Body of pancreas (tissue), 4 donors: ENCODE measurements around the gene RBM12. TPM values are rescaled to one million over a fixed set of nuclear protein-coding genes. Genes with fewer than 3 reads are reported as not detected.

ENCODE experiments used
- ATAC-seq: fragments of 150-250 bp; one replicate; pipeline ENCODE4 v1.9.1; 2016
- DNase-seq, 4 donors: peaks; one replicate each; pipeline ENCODE4 v3.0.0-alpha.2; 2019
- H3K27ac ChIP-seq, 4 donors: fragments of 200-600 bp; sonication (generic); 1 replicate in 3 of 4; 2 replicates in 1 of 4; pipeline versions ENCODE4 v1.5.1 to v1.6.1; 2016 to 2019; ENCODE audit warnings: mild to moderate bottlenecking in 1 of 4, mixed read lengths in 1 of 4, moderate library complexity in 1 of 4
- H3K27me3 ChIP-seq, 2 donors: fragments of 200-600 bp; sonication (generic); one replicate each; pipeline ENCODE4 v1.6.0; 2016; ENCODE audit warnings: mild to moderate bottlenecking in 1 of 2
- H3K36me3 ChIP-seq, 2 donors: fragments of 200-600 bp; sonication (generic); replicated peaks in 1 of 2; 2 replicates each; pipeline ENCODE4 v1.5.1; 2016; ENCODE audit warnings: low read depth in 2 of 2; ENCODE audit not compliant: insufficient read depth in 1 of 2
- H3K4me1 ChIP-seq: fragments of 200-600 bp; sonication (generic); one replicate; pipeline ENCODE4 v1.6.0; 2016
- H3K4me3 ChIP-seq, 2 donors: fragments of 200-600 bp; sonication (generic); 1 replicate in 1 of 2; 2 replicates in 1 of 2; pipeline ENCODE4 v1.5.1; 2016 to 2019
- H3K9me3 ChIP-seq, 3 donors: fragments of 200-600 bp; sonication (generic); 1 replicate in 2 of 3; 2 replicates in 1 of 3; pipeline ENCODE4 v1.5.1; 2016
- CTCF ChIP-seq, 7 experiments: fragments of 450-650 bp in 4 of 7; fragments of 200-600 bp in 3 of 7; sonication (generic) in 3 of 7; IDR thresholded peaks; one replicate each; pipeline ENCODE4 v1.5.1; 2016 to 2019; ENCODE audit warnings: antibody characterized with exemption in 7 of 7
- POLR2A ChIP-seq, 3 donors: fragments of 450-650 bp; IDR thresholded peaks; one replicate each; pipeline ENCODE4 v1.6.1; 2016; ENCODE audit warnings: antibody characterized with exemption in 3 of 3, mild to moderate bottlenecking in 2 of 3
- WGBS, 2 donors: methylation state at CpG; one replicate each; pipeline ENCODE4 v1.1.5; 2017; 5-methylcytosine and 5-hydroxymethylcytosine counted together
- intact Hi-C: fragments of 100-400 bp; cut with DNase I; formaldehyde crosslinking; loops from one replicate; pipeline ENCODE4 v1.15.1; 2023
- total RNA-seq, 2 donors: library from RNA; depleted of rRNA; stranded (reverse); fragments of >200 nt; gene quantifications; one replicate each; pipeline ENCODE4 v1.1.0, GENCODE V29; 2016

RBM12 gene
- total RNA-seq, 2 donors from 2014 or later, result 14.8 to 22.3 TPM

GRCh38 chr20:35699957-35700624 lies 35.4 kb upstream of the RBM12 start:
- DNase-seq (no peak), ATAC-seq (peak; percentile 4)
- H3K36me3 ChIP-seq, result peaks cover 11 to 18% of the 10 kb centered on the region in 2 donors
- intact Hi-C loops, result loop anchor here (10.0 kb wide), 1 partner anchor 95 kb away; no protein-coding TSS in a partner anchor
- peak overlapping the region; percentile 67 to 88 for H3K4me3 ChIP-seq
- no peaks in the 10 kb centered on the region for H3K27me3 ChIP-seq
- H3K27ac ChIP-seq, result peak overlapping the region in 3 of 4 donors; percentile 64 to 92 (median 89)
- peaks cover 21% of the 10 kb centered on the region for H3K4me1 ChIP-seq
- 11 to 14% methylated on average over 6 of the region's 6 CpGs for WGBS, 2 donors
- TF ChIP-seq POLR2A (IDR thresholded peaks at IDR 0.05) (no peak), CTCF (IDR thresholded peaks at IDR 0.05) (no peak)
- no peaks in the 10 kb centered on the region for H3K9me3 ChIP-seq

GRCh38 chr20:35699127-35699956 lies 34.6 kb upstream of the RBM12 start, which contains the start of the genes NFS1 and ROMO1:
NFS1 (minus strand) TSS chr20:35699352; CDS start chr20:35699288, 64 bp downstream.
ROMO1 (plus strand) TSS chr20:35699405; CDS start chr20:35699633, 228 bp downstream.
- ATAC-seq, result peak; percentile 90
- H3K9me3 ChIP-seq, result no peaks in the 10 kb centered on the region
- H3K27me3 ChIP-seq, result no peaks in the 10 kb centered on the region
- H3K27ac ChIP-seq, result peak within 1 kb of the TSS; percentile 64 to 92 (median 83)
- intact Hi-C loops, result loop anchor here (10.0 kb wide), 1 partner anchor 95 kb away; no protein-coding TSS in a partner anchor
- peak; percentile 35 to 77 (median 72) for TF ChIP-seq POLR2A (IDR thresholded peaks at IDR 0.05)
- TF ChIP-seq CTCF (IDR thresholded peaks at IDR 0.05), result peak in 3 of 7 experiments; percentile 10 to 42 (median 30)
- peak; percentile 80 to 85 (median 83) for DNase-seq
- WGBS, 2 donors, result 0% methylated on average over 14 to 77 of the region's 81 CpGs
- peaks cover 8 to 11% of the 10 kb centered on the region in 2 donors for H3K36me3 ChIP-seq
- peak within 1 kb of the TSS; percentile 67 to 88 for H3K4me3 ChIP-seq
- H3K4me1 ChIP-seq, result peaks cover 21% of the 10 kb centered on the region

GRCh38 chr20:35698298-35699126 lies 33.8 kb upstream of the RBM12 start:
- DNase-seq (no peak), ATAC-seq (peak; percentile 34)
- WGBS, 2 donors, result 3 to 4% methylated on average over 30 to 37 of the region's 37 CpGs
- Histone ChIP-seq H3K27me3 (no peaks in the 10 kb centered on the region), H3K27ac (peak overlapping the region; percentile 64 to 92 (median 83)), H3K9me3 (no peaks in the 10 kb centered on the region), H3K4me3 (peak overlapping the region; percentile 67 to 88), H3K36me3 (peaks cover under 1 to 2% of the 10 kb centered on the region in 2 donors), H3K4me1 (peaks cover 21% of the 10 kb centered on the region)
- TF ChIP-seq CTCF (IDR thresholded peaks at IDR 0.05) (no peak), POLR2A (IDR thresholded peaks at IDR 0.05) (no peak)
- intact Hi-C loops, result loop anchor here (10.0 kb wide), 1 partner anchor 94 kb away; no protein-coding TSS in a partner anchor

GRCh38 chr20:35697696-35698297 lies 33.1 kb upstream of the RBM12 start:
- intact Hi-C loops, result loop anchor here (10.0 kb wide), 1 partner anchor 93 kb away; no protein-coding TSS in a partner anchor
- H3K27me3 ChIP-seq, result no peaks in the 10 kb centered on the region
- no peaks in the 10 kb centered on the region for H3K36me3 ChIP-seq
- no peak for ATAC-seq
- H3K9me3 ChIP-seq, result no peaks in the 10 kb centered on the region
- no peak overlapping the region for H3K4me3 ChIP-seq
- DNase-seq, result no peak
- WGBS, 2 donors, result 41 to 48% methylated on average over 9 of the region's 9 CpGs
- H3K4me1 ChIP-seq, result peaks cover 21% of the 10 kb centered on the region
- TF ChIP-seq POLR2A (IDR thresholded peaks at IDR 0.05) (no peak), CTCF (IDR thresholded peaks at IDR 0.05) (no peak)
- H3K27ac ChIP-seq, result no peak overlapping the region
